LoVo (cell line): ENCODE measurements around the gene RFC3.
"Not testable (repeated sequence)": the region's sequence is repeated elsewhere in the genome, so short reads cannot be mapped to it uniquely, and the experiment has no call there.

Source experiments
- DNase-seq: peaks from one replicate; pipeline ENCODE4 v3.0.0-alpha.2; 2016; ENCODE audit warnings: low spot score

Gene RFC3, protein sequence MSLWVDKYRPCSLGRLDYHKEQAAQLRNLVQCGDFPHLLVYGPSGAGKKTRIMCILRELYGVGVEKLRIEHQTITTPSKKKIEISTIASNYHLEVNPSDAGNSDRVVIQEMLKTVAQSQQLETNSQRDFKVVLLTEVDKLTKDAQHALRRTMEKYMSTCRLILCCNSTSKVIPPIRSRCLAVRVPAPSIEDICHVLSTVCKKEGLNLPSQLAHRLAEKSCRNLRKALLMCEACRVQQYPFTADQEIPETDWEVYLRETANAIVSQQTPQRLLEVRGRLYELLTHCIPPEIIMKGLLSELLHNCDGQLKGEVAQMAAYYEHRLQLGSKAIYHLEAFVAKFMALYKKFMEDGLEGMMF

DNA sequence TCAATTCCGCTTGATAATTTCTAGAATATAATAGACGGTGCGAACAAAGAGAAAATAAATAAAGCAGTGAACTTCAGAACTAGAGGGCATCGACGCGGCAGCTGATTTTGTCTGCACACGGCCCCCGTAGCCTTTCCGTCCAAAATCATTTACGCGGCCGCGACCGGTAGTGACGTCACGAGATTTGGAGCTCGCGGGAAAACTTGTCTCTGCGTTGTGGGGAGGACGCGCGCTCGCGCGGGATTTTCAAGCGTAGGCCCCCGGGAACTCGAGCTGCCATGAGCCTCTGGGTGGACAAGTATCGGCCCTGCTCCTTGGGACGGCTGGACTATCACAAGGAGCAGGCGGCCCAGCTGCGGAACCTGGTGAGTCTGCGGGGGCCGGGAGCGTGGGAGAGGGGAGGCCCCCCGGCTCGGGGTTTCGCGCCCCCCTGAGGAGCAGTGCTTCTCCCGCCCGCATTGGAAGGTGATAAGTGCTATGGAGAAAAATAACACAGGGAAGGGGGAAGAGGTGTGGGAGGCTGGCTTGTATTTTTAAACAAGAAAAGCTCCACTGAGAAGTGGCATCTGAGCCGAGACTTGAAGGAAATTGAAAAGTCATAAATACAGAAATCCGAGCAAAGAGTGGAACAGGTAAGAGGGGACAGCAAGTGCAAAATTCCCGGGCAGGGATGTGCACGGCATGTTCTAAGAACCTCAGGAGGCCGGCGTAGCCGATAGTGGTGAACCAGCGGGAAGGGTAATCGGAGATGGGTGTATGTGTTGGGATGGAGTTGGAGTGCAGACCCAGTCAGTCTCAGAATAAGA is at the start of gene RFC3:
TSS of gene RFC3 (plus strand) at position 249 of the 806 bp plus-strand sequence. CDS start at position 279, 30 bp downstream.
- peak; percentile 94 for DNase-seq

DNA sequence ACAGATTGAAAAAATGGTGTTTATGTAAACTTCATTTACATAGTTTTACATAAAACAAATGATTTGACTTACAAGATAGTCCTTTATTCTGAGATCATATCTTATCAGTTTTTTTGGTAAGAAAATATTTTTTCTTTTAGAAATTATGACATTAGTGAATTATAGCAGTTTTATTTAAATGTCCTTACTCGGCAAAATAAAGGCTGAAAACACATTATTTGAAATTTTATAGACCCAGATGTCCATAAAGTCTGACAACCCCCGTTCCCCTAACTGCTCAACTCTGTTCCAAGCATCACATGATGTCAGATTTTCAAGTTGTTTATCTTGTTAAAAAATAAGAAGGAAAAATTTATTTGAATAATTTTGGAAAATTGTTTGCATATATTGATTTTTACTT is 46.7 kb upstream of the RFC3 start:
- no peak for DNase-seq

DNA sequence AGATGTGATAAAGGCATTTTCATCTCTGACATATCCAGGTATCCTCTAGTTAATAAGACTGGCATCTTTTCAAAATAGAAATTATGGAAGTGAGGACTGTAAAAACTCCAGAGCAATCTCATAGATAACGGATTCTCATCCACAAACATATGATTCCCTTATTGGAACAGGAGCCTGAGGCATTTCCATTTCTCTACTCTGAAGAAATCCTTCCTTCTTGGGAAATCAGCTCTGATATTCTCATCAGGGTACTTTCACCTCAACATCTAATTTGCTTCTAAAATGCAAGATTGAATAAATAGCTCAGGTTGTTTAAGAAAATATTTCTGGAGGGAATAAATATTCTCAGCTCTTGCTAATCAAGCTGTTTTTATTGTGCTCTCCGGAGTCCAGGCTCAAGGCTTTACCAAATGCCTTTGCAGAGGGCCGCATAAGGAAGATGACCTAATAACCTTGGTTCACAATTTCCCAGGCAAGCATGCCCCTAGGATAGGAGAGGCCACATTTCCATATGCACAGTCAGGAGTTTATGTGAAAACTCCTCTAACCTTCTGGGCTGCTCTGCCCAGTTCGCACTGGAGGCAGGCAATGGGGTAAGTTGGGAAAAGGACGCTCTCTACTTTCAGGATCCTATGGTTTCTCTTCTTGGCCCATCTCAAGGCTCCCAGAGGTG is 44.0 kb upstream of the RFC3 start:
- no peak for DNase-seq

DNA sequence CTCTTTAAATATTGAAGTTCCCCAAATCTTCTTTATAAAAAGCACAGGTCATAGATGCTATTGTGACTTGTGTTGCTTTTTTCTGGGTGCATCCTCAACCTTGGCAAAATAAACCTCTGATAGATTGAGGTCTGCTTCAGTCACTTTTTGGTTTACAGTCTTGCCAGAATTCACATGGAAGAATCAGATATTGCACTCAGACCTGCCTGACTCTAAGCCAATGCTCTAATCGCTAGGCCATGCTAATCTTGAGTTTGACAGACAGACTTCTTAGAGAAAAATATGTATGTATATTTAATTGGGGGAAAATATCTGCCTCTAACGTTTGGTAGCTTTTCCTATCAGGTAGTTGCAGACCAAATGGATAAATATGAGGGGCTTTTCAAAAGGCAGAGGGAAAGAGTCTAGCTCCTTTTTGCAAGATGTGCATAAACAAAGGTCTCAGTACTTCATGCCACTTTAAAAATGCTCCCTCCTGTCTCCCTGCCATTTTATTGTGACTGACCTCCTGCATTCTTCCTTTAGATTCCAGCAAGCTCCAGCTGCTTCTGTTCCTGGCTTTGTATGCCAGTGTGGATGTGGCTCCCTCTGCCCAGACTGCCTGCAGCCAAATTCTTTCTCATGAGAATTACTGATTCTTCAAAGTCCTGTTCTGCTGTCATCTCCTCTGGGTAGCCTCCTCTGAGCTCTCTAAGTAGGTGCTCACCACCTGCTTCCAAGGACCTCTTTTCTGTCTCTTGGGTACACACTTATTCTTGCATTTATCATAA is 42.4 kb upstream of the RFC3 start:
- DNase-seq, result no peak

DNA sequence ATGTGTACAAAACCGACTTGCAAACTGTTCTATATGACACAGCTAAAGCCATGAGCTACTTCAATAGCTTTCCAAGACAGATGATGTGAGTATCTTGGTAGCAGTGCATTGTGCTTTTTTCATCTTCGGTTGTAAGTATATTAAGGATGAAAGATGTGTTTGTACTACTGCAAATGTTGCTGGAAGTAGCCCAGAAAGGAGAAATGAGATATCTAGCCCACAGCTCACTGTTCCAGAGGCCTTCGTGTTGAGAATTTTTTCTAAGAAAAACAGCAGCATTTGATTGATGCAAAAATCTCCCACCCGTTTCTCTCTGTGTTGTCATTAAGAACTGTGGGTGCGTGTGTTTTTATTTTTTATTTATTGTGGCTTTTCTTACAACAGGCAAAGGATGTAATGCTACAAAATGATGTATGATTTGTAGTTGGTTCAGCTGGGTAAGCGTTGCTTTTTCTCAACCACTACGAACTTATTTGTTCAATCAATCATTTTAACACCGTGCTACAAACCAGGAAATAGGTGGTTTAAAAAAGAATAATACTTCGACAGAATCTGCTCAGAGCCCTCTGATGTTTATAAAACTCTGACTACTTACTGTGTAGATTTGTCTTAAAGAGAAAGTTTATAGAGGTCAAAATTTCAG is 41.6 kb upstream of the RFC3 start:
- DNase-seq, result no peak

DNA sequence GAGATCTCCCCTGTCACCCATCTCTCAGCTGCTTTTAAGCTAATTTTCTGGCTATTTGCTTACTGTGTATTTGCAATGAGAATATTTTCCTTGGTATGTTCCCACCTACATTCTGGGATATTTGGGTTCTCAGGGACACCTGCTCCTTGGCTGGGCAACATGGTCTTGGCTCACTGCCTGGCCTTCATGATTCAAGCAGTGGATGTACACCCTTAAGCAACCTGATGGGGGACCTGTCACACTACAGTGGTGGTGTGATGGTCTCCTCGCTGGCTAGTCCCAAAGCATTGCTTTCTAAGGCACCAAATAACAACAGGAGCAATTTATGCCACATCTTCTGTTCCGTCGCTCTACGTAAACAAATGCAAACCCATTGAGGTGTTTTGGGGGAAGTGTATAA is 35.3 kb upstream of the RFC3 start:
- DNase-seq, result no peak

DNA sequence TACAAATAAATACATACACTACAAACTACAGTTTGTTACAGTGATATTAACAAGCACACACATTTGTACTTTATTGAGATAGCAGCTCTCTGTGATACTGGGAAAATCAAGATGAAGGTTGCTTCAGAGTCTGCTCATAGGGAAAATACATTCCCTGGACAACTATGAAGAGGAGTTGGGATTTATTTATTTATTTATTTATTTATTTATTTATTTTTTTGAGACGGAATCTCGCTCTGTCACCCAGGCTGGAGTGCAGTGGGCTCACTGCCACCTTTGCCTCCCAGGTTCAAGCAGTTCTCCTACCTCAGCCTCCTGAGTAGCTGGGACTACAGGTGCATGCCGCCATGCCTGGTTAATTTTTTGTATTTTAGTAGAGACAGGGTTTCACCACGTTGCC is 34.7 kb upstream of the RFC3 start:
- not testable (repeated sequence) for DNase-seq

DNA sequence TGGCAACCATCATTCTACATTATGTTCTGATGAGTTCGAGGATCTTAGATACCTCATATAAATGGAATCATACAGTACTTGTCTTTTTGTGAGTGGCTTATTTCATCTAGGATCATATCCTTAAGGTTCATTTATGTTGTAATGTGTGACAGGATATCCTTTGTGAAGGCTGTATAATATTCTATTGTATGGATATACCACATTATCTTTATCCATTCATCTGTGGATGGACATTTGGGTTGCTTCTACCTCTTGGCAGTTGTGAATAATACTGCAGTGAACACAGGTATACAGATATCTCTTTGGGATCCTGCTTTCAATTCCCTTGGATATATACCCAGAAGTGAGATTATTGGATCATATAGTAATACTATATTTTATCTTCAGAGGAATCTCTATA is 33.2 kb upstream of the RFC3 start:
- no peak for DNase-seq

DNA sequence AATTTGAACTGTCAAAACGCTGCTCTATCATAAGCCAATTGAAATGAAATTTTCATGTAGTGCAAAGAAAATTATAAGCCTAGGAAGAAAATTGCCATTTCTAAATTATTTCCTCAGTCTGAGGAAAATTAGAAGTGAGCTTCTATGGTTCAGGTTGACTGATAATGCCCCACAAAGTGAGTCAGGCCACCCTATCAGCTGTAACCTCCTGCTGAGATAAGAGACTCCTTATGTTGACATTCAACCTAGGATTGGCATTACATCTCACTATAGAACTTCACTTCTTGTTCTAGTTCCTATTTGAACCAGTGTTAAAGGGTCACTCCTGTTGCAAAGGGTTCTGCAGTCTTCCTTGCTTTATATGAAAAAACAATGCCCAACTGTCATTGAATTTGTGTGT is 32.6 kb upstream of the RFC3 start:
- DNase-seq, result no peak

DNA sequence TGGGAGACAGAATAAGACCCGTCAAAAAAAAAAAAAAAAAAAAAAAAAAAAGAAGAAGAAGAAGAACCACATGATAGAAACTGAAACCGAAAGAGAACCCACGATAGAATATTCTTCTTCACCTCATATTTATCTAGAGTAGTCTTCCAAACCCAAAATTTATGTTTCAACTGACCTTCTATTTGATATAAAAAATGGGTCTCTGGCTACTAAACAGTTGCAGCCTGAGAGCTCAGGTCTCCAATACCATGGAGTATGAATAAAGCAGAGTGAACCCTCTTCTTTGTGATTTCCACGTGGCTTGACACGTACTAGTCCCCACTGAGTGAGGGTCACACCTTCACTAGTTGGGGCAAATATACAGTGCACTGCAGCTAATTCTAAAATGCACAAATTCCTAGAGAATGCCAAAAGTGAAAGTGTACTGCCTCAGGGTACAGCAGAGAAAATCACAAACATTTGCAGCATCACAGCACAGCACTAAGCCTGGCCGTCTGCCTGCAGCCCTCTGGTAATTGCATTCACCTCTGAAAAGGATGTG is 30.8 kb upstream of the RFC3 start:
- peak; percentile 6 for DNase-seq

DNA sequence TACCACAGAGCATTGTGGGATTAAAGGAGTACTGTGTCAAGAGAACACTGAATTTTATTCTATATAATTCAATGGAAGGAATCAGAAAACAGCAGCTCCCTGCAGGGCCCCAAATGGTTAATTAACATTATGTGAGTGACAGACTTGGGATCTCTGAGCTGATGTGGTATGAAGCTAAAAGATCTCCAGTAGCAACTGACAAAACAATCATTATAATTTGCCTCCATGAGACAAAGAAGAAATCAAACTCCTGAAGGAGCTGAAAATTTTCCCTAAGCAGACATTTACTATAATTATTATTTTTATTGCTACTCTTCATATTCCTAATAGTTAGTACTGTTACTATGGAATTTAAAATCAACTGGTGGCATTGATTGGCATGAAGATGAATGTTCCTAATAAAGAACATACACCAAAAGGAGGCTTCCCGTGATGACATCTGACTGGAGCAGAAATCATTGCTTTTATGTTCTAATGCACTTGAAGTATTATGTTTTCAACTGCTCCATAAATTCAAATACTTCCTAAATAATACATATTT is 28.8 kb upstream of the RFC3 start:
- DNase-seq, result no peak

DNA sequence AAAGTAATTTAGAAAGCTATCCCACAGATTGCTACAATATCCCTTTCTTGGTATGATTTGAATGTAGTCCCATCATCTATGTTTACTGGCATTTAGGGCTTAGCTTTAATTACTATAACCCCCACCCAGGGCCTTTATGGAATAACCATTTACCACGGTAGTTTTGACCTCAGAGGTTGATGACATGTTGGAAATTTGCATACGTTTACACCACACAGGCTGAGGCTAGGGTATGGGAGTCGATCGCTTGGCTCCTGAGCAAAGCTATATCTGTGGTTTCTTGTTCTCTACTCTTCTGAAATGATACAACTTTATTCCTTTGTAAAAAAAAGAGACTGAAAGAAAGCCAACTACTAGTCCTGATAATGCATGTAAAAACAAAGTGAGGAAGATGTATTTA is 28.2 kb upstream of the RFC3 start:
- DNase-seq, result no peak

DNA sequence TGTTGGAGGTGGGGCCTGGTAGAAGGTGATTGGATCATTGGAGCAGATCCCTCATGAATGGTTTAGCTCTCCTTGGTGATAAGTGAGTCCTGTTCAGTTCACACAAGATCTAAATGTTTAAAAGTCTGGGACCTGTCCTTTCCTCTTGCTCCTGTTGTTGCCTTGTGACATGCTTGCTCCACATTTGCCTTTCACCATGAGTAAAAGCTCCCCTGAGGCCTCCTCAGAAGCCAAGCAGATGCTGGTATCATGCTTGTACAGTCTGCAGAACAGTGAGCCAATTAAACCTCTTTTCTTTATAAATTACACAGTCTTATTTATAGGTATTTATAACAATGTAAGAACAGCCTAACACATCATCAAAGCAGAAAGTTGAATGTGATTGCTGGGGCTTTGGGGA is 24.2 kb upstream of the RFC3 start:
- DNase-seq, result no peak

DNA sequence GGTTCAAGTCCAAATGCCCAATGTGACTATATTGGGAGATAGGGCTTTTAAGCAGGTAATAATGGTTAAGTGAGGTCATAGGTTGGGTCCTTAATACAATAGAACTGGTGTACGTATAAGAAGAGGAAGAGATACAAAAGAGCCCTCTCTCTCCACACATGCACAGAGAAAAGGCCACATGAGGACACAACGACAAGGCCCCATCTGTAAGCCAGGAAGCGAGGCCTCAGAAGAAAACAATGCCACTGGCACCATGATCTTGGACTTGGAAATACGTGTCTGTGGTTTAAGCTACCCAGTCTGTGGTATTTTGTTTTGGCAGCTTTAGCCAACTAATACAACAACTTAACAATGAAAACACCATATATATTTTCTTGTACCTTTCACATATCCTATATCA is 23.4 kb upstream of the RFC3 start:
- DNase-seq, result no peak

DNA sequence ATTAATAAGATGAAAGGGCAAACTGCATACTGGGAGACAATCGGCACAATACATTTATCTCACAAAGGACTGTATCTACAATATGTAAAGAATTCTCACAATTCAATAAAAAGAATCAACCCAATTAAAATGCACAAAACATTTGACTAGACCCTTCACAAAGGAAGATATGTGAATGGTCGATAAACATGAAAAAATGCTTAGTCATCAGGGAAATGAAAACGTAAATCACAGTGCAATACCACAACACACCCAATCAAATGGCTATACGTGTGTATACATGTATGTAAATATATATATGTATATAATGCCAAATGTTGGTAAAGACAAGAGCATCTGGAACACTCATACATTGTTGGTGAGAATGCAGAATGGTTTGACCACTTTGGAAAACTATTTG is 21.9 kb upstream of the RFC3 start:
- no peak for DNase-seq

DNA sequence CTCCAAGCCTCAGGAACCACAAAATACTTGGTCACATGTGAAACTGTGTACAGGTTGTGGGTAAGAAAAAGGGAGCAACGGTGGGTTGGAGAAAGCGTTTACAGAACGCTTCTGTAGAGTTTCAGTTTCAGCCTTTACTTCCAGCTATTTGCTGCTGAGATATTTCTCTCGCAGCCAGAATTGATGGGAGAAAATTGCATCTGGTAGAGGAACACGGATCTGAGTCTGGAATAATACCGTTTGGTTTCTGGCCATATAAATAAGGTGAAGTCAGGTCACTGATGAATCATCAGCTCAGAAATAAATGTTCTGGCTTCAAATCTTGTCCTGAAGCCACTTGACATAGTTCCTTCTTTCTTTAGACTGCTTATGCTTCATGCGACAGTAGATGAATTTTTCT is 20.3 kb upstream of the RFC3 start:
- DNase-seq, result no peak

DNA sequence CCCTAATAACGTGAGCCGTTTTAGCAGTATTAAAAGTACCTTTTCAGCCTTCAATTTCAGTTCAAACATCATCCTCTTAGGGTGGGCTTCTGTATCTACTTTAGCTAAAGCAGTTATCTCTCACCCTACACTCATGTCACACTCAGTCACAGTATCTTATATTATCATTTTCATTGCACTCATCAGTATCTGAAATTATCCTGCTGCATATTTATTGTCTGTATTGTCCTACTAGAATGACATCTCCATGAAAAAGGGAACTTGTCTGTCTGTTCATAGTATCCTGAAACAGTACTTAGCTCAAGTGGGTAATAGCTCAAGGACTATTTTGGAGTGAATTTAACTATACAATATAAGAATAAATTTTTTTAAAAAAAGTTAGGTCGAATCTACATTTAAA is 19.9 kb upstream of the RFC3 start:
- no peak for DNase-seq

DNA sequence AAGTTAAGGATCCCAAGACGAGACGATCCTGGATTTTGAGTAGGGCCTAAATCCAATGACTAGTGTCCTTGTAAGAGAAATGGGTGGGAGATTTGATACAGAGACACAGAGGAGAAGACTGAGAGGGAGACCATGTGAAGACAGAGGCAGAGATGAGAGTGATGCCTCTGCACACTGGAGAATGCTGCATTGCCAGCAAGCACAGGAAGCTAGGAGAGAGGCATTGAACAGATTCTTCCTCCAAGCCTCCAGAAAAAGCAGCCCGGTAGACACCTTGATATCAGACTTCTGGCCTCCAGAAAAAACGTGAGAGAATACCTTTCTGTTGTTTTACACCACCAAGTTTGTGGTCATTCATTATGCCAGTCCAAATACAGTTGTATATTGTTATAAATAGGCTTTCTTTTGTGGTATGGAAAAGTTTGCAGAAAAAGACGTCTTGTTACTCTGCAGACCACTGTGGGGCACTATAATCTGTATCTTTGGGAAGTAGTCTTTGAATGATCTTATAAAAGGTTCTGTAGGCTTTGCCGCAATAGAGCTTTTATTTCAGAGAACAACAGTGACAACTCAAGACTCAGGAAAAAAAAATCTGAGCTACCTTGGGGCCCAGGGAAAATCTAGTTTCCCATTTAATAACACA is 17.9 kb upstream of the RFC3 start:
- DNase-seq, result peak; percentile 8

DNA sequence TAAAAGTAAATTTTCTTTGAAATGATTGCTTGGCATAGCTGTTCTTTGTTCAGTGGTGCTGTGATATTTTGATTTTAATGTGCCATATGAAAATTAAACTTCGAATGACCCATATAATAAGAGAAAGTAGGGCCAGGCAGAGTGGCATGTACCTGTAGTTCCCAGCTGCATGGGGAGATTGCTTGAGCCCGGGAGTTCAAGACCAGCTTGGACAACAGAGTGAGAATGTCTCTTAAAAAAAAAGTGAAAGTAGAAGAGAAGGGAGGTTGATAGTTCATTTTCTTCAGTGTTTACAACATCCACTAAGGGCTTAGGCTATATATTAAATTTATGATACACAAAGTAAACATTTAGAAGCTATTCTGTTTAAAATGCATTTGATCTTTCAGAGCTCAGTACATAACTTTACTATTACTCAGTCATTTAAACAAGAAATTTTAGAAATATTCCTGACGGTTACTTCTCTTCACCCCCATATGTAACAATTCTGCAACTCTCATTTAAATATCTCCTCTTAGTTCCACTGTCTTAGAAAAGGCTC is 17.2 kb upstream of the RFC3 start:
- DNase-seq, result no peak
